Ramos (cell line): ENCODE measurements around the gene POLA1.
"Not testable (repeated sequence)": the region's sequence is repeated elsewhere in the genome, so short reads cannot be mapped to it uniquely, and the experiment has no call there.

Experiments used
- in situ Hi-C: fragments of 300-500 bp; cut with MboI; formaldehyde crosslinking; loops from one replicate; pipeline ENCODE4 v1.14.3; 2022; ENCODE audit warnings: low sequenced_read_pairs; ENCODE audit not compliant: unreplicated experiment

POLA1 gene

GRCh38 chrX:24862343-24862742 lies 168.6 kb downstream of the POLA1 start:
- in situ Hi-C loops: no loop called here

- in situ Hi-C loops: not testable (repeated sequence)
Observed at GRCh38 chrX:24863779-24864178, 170.1 kb downstream of the POLA1 start.

GRCh38 chrX:24870143-24870542 lies 176.4 kb downstream of the POLA1 start:
- in situ Hi-C loops: no loop called here

GRCh38 chrX:24874604-24875247 lies 181.0 kb downstream of the POLA1 start:
- in situ Hi-C loops: no loop called here

GRCh38 chrX:24876530-24877287 lies 183.0 kb downstream of the POLA1 start:
- in situ Hi-C loops: no loop called here

GRCh38 chrX:24877288-24877664 lies 183.6 kb downstream of the POLA1 start:
- in situ Hi-C loops: no loop called here

GRCh38 chrX:24877854-24878650 lies 184.3 kb downstream of the POLA1 start:
- in situ Hi-C loops: no loop called here

- in situ Hi-C loops: no loop called here
Observed at GRCh38 chrX:24879679-24880078, 186.0 kb downstream of the POLA1 start.

- in situ Hi-C loops: no loop called here
Observed at GRCh38 chrX:24886916-24887315, 193.2 kb downstream of the POLA1 start.

GRCh38 chrX:24890677-24891076 lies 197.0 kb downstream of the POLA1 start:
- in situ Hi-C loops: no loop called here

- in situ Hi-C loops: no loop called here
Observed at GRCh38 chrX:24899391-24899790, 205.7 kb downstream of the POLA1 start.

GRCh38 chrX:24900234-24900633 lies 206.5 kb downstream of the POLA1 start:
- in situ Hi-C loops: no loop called here

- in situ Hi-C loops: no loop called here
Observed at GRCh38 chrX:24902806-24903205, 209.1 kb downstream of the POLA1 start.

- in situ Hi-C loops: no loop called here
Observed at GRCh38 chrX:24918715-24919114, 225.0 kb downstream of the POLA1 start.

- in situ Hi-C loops: no loop called here
Observed at GRCh38 chrX:24920769-24921168, 227.1 kb downstream of the POLA1 start.

- in situ Hi-C loops: no loop called here
Observed at GRCh38 chrX:24925430-24925829, 231.7 kb downstream of the POLA1 start.

- in situ Hi-C loops: no loop called here
Observed at GRCh38 chrX:24927372-24927771, 233.7 kb downstream of the POLA1 start.

- in situ Hi-C loops: no loop called here
Observed at GRCh38 chrX:24928114-24928513, 234.4 kb downstream of the POLA1 start.

GRCh38 chrX:24934279-24934678 lies 240.6 kb downstream of the POLA1 start:
- in situ Hi-C loops: no loop called here

GRCh38 chrX:24945009-24945408 lies 251.3 kb downstream of the POLA1 start:
- in situ Hi-C loops: no loop called here

GRCh38 chrX:24946369-24946768 lies 252.7 kb downstream of the POLA1 start:
- in situ Hi-C loops: no loop called here
